Memory B cell (primary cell): ENCODE results near the gene DHX32.
"Not testable (repeated sequence)": the region's sequence is repeated elsewhere in the genome, so short reads cannot be mapped to it uniquely, and the experiment has no call there.

Source experiments
- ATAC-seq: fragments of 150-1000 bp; cut with Tn5 transposase; 2 replicates; pipeline ENCODE4 v1.10.0; 2021; ENCODE audit warnings: low read depth, mild to moderate bottlenecking, moderate library complexity
- DNase-seq, 2 donors: peaks; one replicate each; pipeline ENCODE4 v3.0.0; 2022; ENCODE audit warnings: low spot score in 2 of 2
- H3K27ac Mint-ChIP-seq: one replicate; pipeline ENCODE4 v1.8.0; 2022; ENCODE audit warnings: mild to moderate bottlenecking, moderate library complexity, mixed read lengths
- H3K27me3 Mint-ChIP-seq: one replicate; pipeline ENCODE4 v1.8.0; 2022; ENCODE audit warnings: mixed read lengths
- H3K36me3 Mint-ChIP-seq: one replicate; pipeline ENCODE4 v1.8.0; 2022; ENCODE audit warnings: mild to moderate bottlenecking, mixed read lengths
- H3K4me1 Mint-ChIP-seq: one replicate; pipeline ENCODE4 v1.8.0; 2022; ENCODE audit warnings: mixed read lengths
- H3K4me3 Mint-ChIP-seq: one replicate; pipeline ENCODE4 v1.8.0; 2022; ENCODE audit warnings: mild to moderate bottlenecking, moderate library complexity, mixed read lengths
- H3K9me3 Mint-ChIP-seq: one replicate; pipeline ENCODE4 v1.8.0; 2022; ENCODE audit warnings: mixed read lengths

The DHX32 gene, protein sequence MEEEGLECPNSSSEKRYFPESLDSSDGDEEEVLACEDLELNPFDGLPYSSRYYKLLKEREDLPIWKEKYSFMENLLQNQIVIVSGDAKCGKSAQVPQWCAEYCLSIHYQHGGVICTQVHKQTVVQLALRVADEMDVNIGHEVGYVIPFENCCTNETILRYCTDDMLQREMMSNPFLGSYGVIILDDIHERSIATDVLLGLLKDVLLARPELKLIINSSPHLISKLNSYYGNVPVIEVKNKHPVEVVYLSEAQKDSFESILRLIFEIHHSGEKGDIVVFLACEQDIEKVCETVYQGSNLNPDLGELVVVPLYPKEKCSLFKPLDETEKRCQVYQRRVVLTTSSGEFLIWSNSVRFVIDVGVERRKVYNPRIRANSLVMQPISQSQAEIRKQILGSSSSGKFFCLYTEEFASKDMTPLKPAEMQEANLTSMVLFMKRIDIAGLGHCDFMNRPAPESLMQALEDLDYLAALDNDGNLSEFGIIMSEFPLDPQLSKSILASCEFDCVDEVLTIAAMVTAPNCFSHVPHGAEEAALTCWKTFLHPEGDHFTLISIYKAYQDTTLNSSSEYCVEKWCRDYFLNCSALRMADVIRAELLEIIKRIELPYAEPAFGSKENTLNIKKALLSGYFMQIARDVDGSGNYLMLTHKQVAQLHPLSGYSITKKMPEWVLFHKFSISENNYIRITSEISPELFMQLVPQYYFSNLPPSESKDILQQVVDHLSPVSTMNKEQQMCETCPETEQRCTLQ

GRCh38 chr10:125881192-125881591, at the start of gene DHX32:
TSS of gene DHX32 (minus strand) at chr10:125881292. CDS start at chr10:125880824, 468 bp downstream.
- no peaks in the 10 kb centered on the region for H3K9me3 Mint-ChIP-seq
- H3K27ac Mint-ChIP-seq: no peak within 1 kb of the TSS
- H3K4me3 Mint-ChIP-seq: no peak within 1 kb of the TSS
- ATAC-seq (no peak), DNase-seq (no peak)
- peaks cover 16% of the 10 kb centered on the region for H3K36me3 Mint-ChIP-seq
- no peaks in the 10 kb centered on the region for H3K4me1 Mint-ChIP-seq
- H3K27me3 Mint-ChIP-seq: no peaks in the 10 kb centered on the region

- H3K27ac Mint-ChIP-seq: no peak overlapping the region
- DNase-seq: no peak
- no peak for ATAC-seq
- no peaks in the 10 kb centered on the region for H3K36me3 Mint-ChIP-seq
- no peak overlapping the region for H3K4me3 Mint-ChIP-seq
- H3K4me1 Mint-ChIP-seq: peaks cover 2% of the 10 kb centered on the region
- peaks cover 6% of the 10 kb centered on the region for H3K27me3 Mint-ChIP-seq
- peaks cover 1% of the 10 kb centered on the region for H3K9me3 Mint-ChIP-seq
These were observed 48.5 kb upstream of the DHX32 start for GRCh38 chr10:125929618-125930017.

- no peaks in the 10 kb centered on the region for H3K36me3 Mint-ChIP-seq
- no peak for ATAC-seq
- no peak for DNase-seq
- H3K4me1 Mint-ChIP-seq: no peaks in the 10 kb centered on the region
- H3K27ac Mint-ChIP-seq: no peak overlapping the region
- H3K27me3 Mint-ChIP-seq: peaks cover 6% of the 10 kb centered on the region
- no peak overlapping the region for H3K4me3 Mint-ChIP-seq
- peaks cover 1% of the 10 kb centered on the region for H3K9me3 Mint-ChIP-seq
These were observed 48.0 kb upstream of the DHX32 start for GRCh38 chr10:125928928-125929585.

DNA sequence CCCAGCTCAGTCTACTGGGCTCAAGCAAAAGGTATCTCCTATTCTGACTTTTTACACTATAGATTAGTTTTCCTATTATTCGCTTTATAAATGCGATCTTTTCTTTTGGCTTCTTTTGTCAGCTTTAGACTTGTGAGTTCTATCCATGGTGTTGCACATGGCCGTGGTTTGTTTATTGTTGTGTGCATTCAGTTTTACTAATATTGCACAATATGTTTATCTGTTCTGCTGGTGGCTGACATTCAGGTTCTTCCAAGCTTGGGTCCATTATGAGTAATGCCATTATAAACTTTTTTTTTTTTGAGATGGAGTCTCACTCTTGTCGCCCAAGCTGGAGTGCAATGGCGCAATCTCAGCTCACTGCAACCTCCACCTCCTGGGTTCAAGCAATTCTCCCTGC, 46.2 kb upstream of the DHX32 start:
- not testable (repeated sequence) for DNase-seq, H3K4me3 Mint-ChIP-seq, H3K27ac Mint-ChIP-seq, H3K27me3 Mint-ChIP-seq, ATAC-seq, H3K36me3 Mint-ChIP-seq, H3K9me3 Mint-ChIP-seq, H3K4me1 Mint-ChIP-seq

- ATAC-seq (no peak), DNase-seq (no peak)
- Mint-ChIP-seq H3K4me3 (no peak overlapping the region), H3K36me3 (no peaks in the 10 kb centered on the region), H3K27me3 (peaks cover under 1% of the 10 kb centered on the region), H3K4me1 (no peaks in the 10 kb centered on the region), H3K27ac (no peak overlapping the region), H3K9me3 (no peaks in the 10 kb centered on the region)
These were observed 45.2 kb upstream of the DHX32 start for GRCh38 chr10:125926247-125926646.

- Mint-ChIP-seq H3K27me3 (no peaks in the 10 kb centered on the region), H3K4me1 (no peaks in the 10 kb centered on the region), H3K27ac (no peak overlapping the region), H3K9me3 (no peaks in the 10 kb centered on the region), H3K4me3 (no peak overlapping the region), H3K36me3 (no peaks in the 10 kb centered on the region)
- DNase-seq (no peak), ATAC-seq (no peak)
These were observed 44.3 kb upstream of the DHX32 start for GRCh38 chr10:125925262-125925834.

DNA sequence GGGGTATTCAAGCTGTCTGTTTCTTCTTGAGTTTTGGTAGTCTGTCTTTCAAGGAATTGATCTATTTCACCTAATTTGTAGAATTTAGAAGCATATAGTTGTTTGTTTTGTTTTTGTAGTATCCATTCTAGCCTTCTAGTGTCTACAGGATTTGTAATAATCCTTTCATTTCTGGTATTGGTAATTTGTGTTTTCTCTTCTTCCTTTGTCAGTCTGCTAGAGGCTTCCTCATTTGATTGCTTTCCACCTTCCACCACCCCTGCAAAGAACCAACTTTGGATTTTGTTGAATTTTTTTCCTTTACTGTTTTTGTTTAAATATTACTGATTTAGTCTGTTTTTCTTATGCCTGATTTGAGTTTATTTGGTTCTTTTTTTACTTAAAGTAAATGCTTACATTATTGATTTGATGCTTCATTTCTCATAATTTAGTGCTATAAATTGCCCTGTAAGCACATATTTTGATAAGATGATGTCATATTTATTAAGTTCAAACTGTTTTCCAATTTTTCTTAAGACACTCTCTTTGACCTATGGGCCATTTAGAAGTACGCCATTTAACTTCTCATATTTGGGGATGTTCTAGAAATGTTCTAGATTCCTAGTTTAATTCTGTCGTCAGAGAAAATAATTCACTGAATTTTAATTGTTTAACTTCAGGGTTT, 40.7 kb upstream of the DHX32 start:
- ATAC-seq, H3K27ac Mint-ChIP-seq, H3K4me3 Mint-ChIP-seq, H3K9me3 Mint-ChIP-seq, H3K4me1 Mint-ChIP-seq, H3K27me3 Mint-ChIP-seq, DNase-seq, H3K36me3 Mint-ChIP-seq: not testable (repeated sequence)

DNA sequence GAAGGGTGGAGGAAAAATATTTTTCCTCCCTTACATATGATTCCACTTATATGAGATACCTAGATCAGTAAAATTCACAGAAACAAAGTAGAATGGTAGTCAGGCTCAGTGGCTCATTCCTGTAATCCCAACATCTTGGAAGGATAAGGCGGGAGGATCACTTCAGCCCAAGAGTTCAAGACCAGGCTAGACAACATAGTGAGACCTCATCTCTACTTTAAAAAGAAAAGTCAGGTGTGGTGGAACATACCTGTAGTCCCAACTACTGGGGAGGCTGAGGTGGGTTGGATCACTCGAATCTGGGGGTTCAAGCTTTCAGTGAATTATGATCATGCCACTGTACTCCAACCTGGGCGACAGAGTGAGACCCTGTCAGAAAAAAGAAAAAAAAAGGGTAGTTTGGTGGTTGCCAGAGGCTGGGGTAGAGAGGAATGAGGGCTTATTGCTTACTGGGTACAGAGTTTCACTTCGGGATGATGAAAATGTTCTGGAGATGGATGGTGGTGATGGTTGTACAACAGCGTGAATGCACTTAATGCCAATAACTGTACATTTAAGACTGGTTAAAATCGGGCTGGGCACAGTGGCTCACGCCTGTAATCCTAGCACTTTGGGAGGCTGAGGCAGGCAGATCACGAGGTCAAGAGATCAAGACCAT, 36.7 kb upstream of the DHX32 start:
- DNase-seq, H3K27ac Mint-ChIP-seq, ATAC-seq, H3K4me3 Mint-ChIP-seq, H3K4me1 Mint-ChIP-seq, H3K9me3 Mint-ChIP-seq, H3K27me3 Mint-ChIP-seq, H3K36me3 Mint-ChIP-seq: not testable (repeated sequence)

DNA sequence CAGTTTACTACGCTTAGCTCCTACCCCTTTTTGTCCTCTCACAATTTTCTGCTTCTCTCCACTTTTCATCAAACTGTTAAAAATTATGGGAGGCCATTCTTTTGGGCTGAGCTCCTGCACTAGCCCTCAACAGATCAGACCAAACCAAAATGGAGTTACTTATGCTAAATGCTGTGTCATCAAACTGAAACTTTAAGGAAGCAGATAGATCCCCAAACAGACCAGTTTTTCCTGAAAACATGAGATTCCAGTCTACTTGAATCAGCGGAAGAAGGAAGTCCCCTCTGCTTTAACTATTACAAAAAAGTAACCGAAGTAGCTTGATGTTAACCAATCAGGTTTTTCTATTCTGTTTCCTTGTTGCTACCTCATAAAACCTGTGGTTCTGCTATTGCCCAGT, 35.9 kb upstream of the DHX32 start:
- Mint-ChIP-seq H3K9me3 (peaks cover 2% of the 10 kb centered on the region), H3K4me3 (no peak overlapping the region), H3K36me3 (no peaks in the 10 kb centered on the region), H3K4me1 (no peaks in the 10 kb centered on the region), H3K27ac (no peak overlapping the region), H3K27me3 (peaks cover 7% of the 10 kb centered on the region)
- DNase-seq (no peak), ATAC-seq (no peak)

- not testable (repeated sequence) for ATAC-seq, H3K27me3 Mint-ChIP-seq, DNase-seq, H3K27ac Mint-ChIP-seq, H3K9me3 Mint-ChIP-seq, H3K4me3 Mint-ChIP-seq, H3K36me3 Mint-ChIP-seq, H3K4me1 Mint-ChIP-seq
These were observed 32.2 kb upstream of the DHX32 start for GRCh38 chr10:125913277-125913676.

- Mint-ChIP-seq H3K27me3 (peaks cover 14% of the 10 kb centered on the region), H3K36me3 (no peaks in the 10 kb centered on the region), H3K4me3 (no peak overlapping the region), H3K4me1 (no peaks in the 10 kb centered on the region), H3K27ac (no peak overlapping the region), H3K9me3 (no peaks in the 10 kb centered on the region)
- no peak for ATAC-seq
- DNase-seq: no peak
These were observed 30.9 kb upstream of the DHX32 start for GRCh38 chr10:125911990-125912389.

GRCh38 chr10:125911145-125911544, 30.1 kb upstream of the DHX32 start:
- Mint-ChIP-seq H3K4me1 (no peaks in the 10 kb centered on the region), H3K36me3 (no peaks in the 10 kb centered on the region), H3K27ac (no peak overlapping the region), H3K4me3 (no peak overlapping the region), H3K9me3 (no peaks in the 10 kb centered on the region), H3K27me3 (peaks cover 14% of the 10 kb centered on the region)
- ATAC-seq (no peak), DNase-seq (no peak)

GRCh38 chr10:125909491-125909890, 28.4 kb upstream of the DHX32 start:
- ATAC-seq, H3K9me3 Mint-ChIP-seq, H3K4me3 Mint-ChIP-seq, H3K27me3 Mint-ChIP-seq, H3K27ac Mint-ChIP-seq, H3K4me1 Mint-ChIP-seq, H3K36me3 Mint-ChIP-seq, DNase-seq: not testable (repeated sequence)
